H9 (cell line): ENCODE measurements around the gene MAPK8. TPM values are rescaled to one million over a fixed set of nuclear protein-coding genes. Genes with fewer than 3 reads are reported as not detected.

Experiments used
- DNase-seq: peaks from one replicate; pipeline ENCODE4 v3.0.0-alpha.2; 2017
- H2AFZ ChIP-seq: one replicate; pipeline ENCODE4 v1.6.1; 2013; ENCODE audit warnings: mild to moderate bottlenecking, low read length, control low read depth, moderate library complexity
- H2AK5ac ChIP-seq: 2 replicates; pipeline ENCODE4 v1.6.1; 2013; ENCODE audit warnings: low read length, control low read depth, mixed read lengths; ENCODE audit not compliant: insufficient read length
- H2BK120ac ChIP-seq: one replicate; pipeline ENCODE4 v1.6.1; 2013; ENCODE audit warnings: low read depth, mild to moderate bottlenecking, low read length, control low read depth, inconsistent platforms; ENCODE audit not compliant: poor library complexity, severe bottlenecking
- H2BK12ac ChIP-seq: 2 replicates; pipeline ENCODE4 v1.6.1; 2013; ENCODE audit warnings: low read length, control low read depth, mixed read lengths, low read depth; ENCODE audit not compliant: insufficient read length
- H2BK15ac ChIP-seq: 2 replicates; pipeline ENCODE4 v1.6.1; 2013; ENCODE audit warnings: low read depth, low read length, control low read depth
- H2BK20ac ChIP-seq: one replicate; pipeline ENCODE4 v1.6.1; 2013; ENCODE audit warnings: low read depth, mild to moderate bottlenecking, low read length, control low read depth, inconsistent platforms; ENCODE audit not compliant: poor library complexity, severe bottlenecking
- H2BK5ac ChIP-seq: 2 replicates; pipeline ENCODE4 v1.6.1; 2013; ENCODE audit warnings: low read length, control low read depth, mixed read lengths; ENCODE audit not compliant: insufficient read length
- H3K14ac ChIP-seq: 2 replicates; pipeline ENCODE4 v1.6.1; 2013; ENCODE audit warnings: low read length, control low read depth; ENCODE audit not compliant: insufficient read depth
- H3K18ac ChIP-seq: 2 replicates; pipeline ENCODE4 v1.6.1; 2013; ENCODE audit warnings: low read depth, mild to moderate bottlenecking, mixed read lengths, low read length, control low read depth; ENCODE audit not compliant: insufficient read length
- H3K23ac ChIP-seq: 2 replicates; pipeline ENCODE4 v1.6.1; 2013; ENCODE audit warnings: low read length, control low read depth, mixed read lengths, low read depth; ENCODE audit not compliant: insufficient read length
- H3K23me2 ChIP-seq: 2 replicates; pipeline ENCODE4 v1.6.1; 2013; ENCODE audit warnings: low read depth, mild to moderate bottlenecking, mixed read lengths, low read length, control low read depth; ENCODE audit not compliant: insufficient read length, poor library complexity, severe bottlenecking
- H3K27ac ChIP-seq: 2 replicates; pipeline ENCODE4 v1.5.1; 2013; ENCODE audit warnings: low read length, control low read depth, mixed read lengths, low read depth; ENCODE audit not compliant: insufficient read length
- H3K27me3 ChIP-seq: 2 replicates; pipeline ENCODE4 v1.6.1; 2013; ENCODE audit warnings: low read length, control low read depth, inconsistent platforms; ENCODE audit not compliant: insufficient read depth
- H3K4ac ChIP-seq: 2 replicates; pipeline ENCODE4 v1.6.1; 2013; ENCODE audit warnings: low read depth, mild to moderate bottlenecking, control low read depth, inconsistent platforms, low read length, moderate library complexity
- H3K4me1 ChIP-seq: 2 replicates; pipeline ENCODE4 v1.6.1; 2013; ENCODE audit warnings: low read length, control low read depth, inconsistent platforms; ENCODE audit not compliant: insufficient read depth
- H3K4me2 ChIP-seq: 2 replicates; pipeline ENCODE4 v1.6.1; 2013; ENCODE audit warnings: low read length, control low read depth, mixed read lengths; ENCODE audit not compliant: insufficient read length, insufficient read depth
- H3K56ac ChIP-seq: 2 replicates; pipeline ENCODE4 v1.6.1; 2013; ENCODE audit warnings: low read depth, mild to moderate bottlenecking, mixed read lengths, low read length, control low read depth; ENCODE audit not compliant: insufficient read length
- H3K79me1 ChIP-seq: 2 replicates; pipeline ENCODE4 v1.6.1; 2013; ENCODE audit warnings: low read depth, mild to moderate bottlenecking, moderate library complexity, low read length, control low read depth, inconsistent platforms; ENCODE audit not compliant: insufficient read depth, poor library complexity, severe bottlenecking
- H3K79me2 ChIP-seq: 2 replicates; pipeline ENCODE4 v1.6.1; 2013; ENCODE audit warnings: low read length, control low read depth, inconsistent platforms; ENCODE audit not compliant: insufficient read depth
- H3K9ac ChIP-seq: 2 replicates; pipeline ENCODE4 v1.6.1; 2013; ENCODE audit warnings: low read length, control low read depth, mixed read lengths; ENCODE audit not compliant: insufficient read length; ENCODE audit errors: extremely low read depth
- H3K9me3 ChIP-seq: one replicate; pipeline ENCODE4 v1.6.1; 2013; ENCODE audit warnings: low read depth, low read length, inconsistent platforms; ENCODE audit not compliant: control insufficient read depth
- H3T11ph ChIP-seq: one replicate; pipeline ENCODE4 v1.6.1; 2013; ENCODE audit warnings: mild to moderate bottlenecking, low read length, control low read depth, inconsistent platforms
- H4K20me1 ChIP-seq: one replicate; pipeline ENCODE4 v1.6.1; 2013; ENCODE audit not compliant: control insufficient read depth, insufficient read length, insufficient read depth
- H4K5ac ChIP-seq: 2 replicates; pipeline ENCODE4 v1.6.1; 2013; ENCODE audit warnings: low read depth, mild to moderate bottlenecking, mixed read lengths, low read length, control low read depth; ENCODE audit not compliant: insufficient read length
- H4K8ac ChIP-seq: replicated peaks from 2 replicates; pipeline ENCODE4 v1.6.1; 2013; ENCODE audit warnings: low read length, control low read depth, mixed read lengths, low read depth; ENCODE audit not compliant: insufficient read length
- H4K91ac ChIP-seq: 2 replicates; pipeline ENCODE4 v1.6.1; 2013; ENCODE audit warnings: low read depth, mild to moderate bottlenecking, moderate library complexity, mixed read lengths, low read length, control low read depth; ENCODE audit not compliant: insufficient read length
- H3K27ac Mint-ChIP-seq, 3 experiments: 2 replicates in 2 of 3; 3 replicates in 1 of 3; pipeline ENCODE4 v1.8.0; 2020 to 2021; ENCODE audit warnings: mixed read lengths in 3 of 3, mild to moderate bottlenecking in 1 of 3, moderate library complexity in 1 of 3
- H3K27me3 Mint-ChIP-seq: 2 replicates; pipeline ENCODE4 v1.8.0; 2021; ENCODE audit warnings: low read depth, mild to moderate bottlenecking, moderate library complexity, mixed read lengths
- H3K36me3 Mint-ChIP-seq, 3 experiments: 2 replicates in 2 of 3; 3 replicates in 1 of 3; pipeline ENCODE4 v1.8.0; 2020 to 2021; ENCODE audit warnings: low read depth in 3 of 3, mixed read lengths in 3 of 3; ENCODE audit not compliant: insufficient read depth in 1 of 3
- H3K4me1 Mint-ChIP-seq, 2 experiments: 2 replicates each; pipeline ENCODE4 v1.8.0; 2020; ENCODE audit warnings: mixed read lengths in 2 of 2
- H3K4me3 Mint-ChIP-seq, 2 experiments: 2 replicates in 1 of 2; 3 replicates in 1 of 2; pipeline ENCODE4 v1.8.0; 2020 to 2021; ENCODE audit warnings: mild to moderate bottlenecking in 2 of 2, mixed read lengths in 2 of 2, moderate library complexity in 1 of 2
- H3K9me3 Mint-ChIP-seq, 2 experiments: 2 replicates in 1 of 2; 3 replicates in 1 of 2; pipeline ENCODE4 v1.8.0; 2020; ENCODE audit warnings: mild to moderate bottlenecking in 2 of 2, mixed read lengths in 2 of 2, moderate library complexity in 1 of 2
- CTCF ChIP-seq: fragments of 200-600 bp; sonication (generic); conservative IDR thresholded peaks from 3 replicates; pipeline ENCODE4 v1.8.0; 2021; ENCODE audit warnings: antibody characterized with exemption, mild to moderate bottlenecking
- WGBS: extraction: QIAGEN DNeasy Blood & Tissue Kit; methylation state at CpG from one replicate; pipeline ENCODE4 v1.1.7; 2013; ENCODE audit warnings: missing lambda C conversion rate, low lambda C conversion rate, mixed read lengths; ENCODE audit not compliant: insufficient read length; ENCODE audit errors: extremely low coverage; 5-methylcytosine and 5-hydroxymethylcytosine counted together
- total RNA-seq: library from RNA; stranded (reverse); gene quantifications from 2 replicates; pipeline ENCODE4 v1.2.1, GENCODE V29; 2021

The MAPK8 gene
- total RNA-seq, 1 experiment from 2014 or later, result 52.0 TPM

- no peak overlapping the region for H3K9ac ChIP-seq
- H3K27ac ChIP-seq, result no peak overlapping the region
- H3K4me3 Mint-ChIP-seq, result no peak overlapping the region
- no peak overlapping the region for H3K14ac ChIP-seq
- no peak overlapping the region for H3K4ac ChIP-seq
- no peaks in the 10 kb centered on the region for H3K79me1 ChIP-seq
- no peak overlapping the region for H2BK20ac ChIP-seq
- H3K27ac Mint-ChIP-seq, result no peak overlapping the region
- no peaks in the 10 kb centered on the region for H3K9me3 ChIP-seq
- no peak overlapping the region for H3K18ac ChIP-seq
- no peaks in the 10 kb centered on the region for H3K27me3 Mint-ChIP-seq
- H3K79me2 ChIP-seq, result no peaks in the 10 kb centered on the region; the same call in 1 of the 2 replicates
- no peaks in the 10 kb centered on the region for H3K4me1 ChIP-seq
- H2AK5ac ChIP-seq, result no peak overlapping the region
- no peak overlapping the region for H4K5ac ChIP-seq
- H4K8ac ChIP-seq, result no peak overlapping the region
- no peak overlapping the region for H2BK12ac ChIP-seq
- H4K20me1 ChIP-seq, result no peaks in the 10 kb centered on the region
- WGBS, result no CpG with 5 or more reads among the region's 5 CpGs
- H2BK15ac ChIP-seq, result no peak overlapping the region
- TF ChIP-seq CTCF, result no peak
- H3T11ph ChIP-seq, result no peak overlapping the region
- no peaks in the 10 kb centered on the region for H3K36me3 Mint-ChIP-seq
- H2BK120ac ChIP-seq, result no peak overlapping the region
- H3K27me3 ChIP-seq, result no peaks in the 10 kb centered on the region
- H3K23ac ChIP-seq, result no peak overlapping the region
- DNase-seq, result no peak
- H3K9me3 Mint-ChIP-seq, result no peaks in the 10 kb centered on the region
- no peak overlapping the region for H2BK5ac ChIP-seq
- H2AFZ ChIP-seq, result no peak overlapping the region
- H3K4me2 ChIP-seq, result no peak overlapping the region
- H3K23me2 ChIP-seq, result no peaks in the 10 kb centered on the region
- no peak overlapping the region for H4K91ac ChIP-seq
- H3K4me1 Mint-ChIP-seq, result no peaks in the 10 kb centered on the region
- H3K56ac ChIP-seq, result no peak overlapping the region
Observed at GRCh38 chr10:48357631-48358030, 51.2 kb downstream of the MAPK8 start.
